ENCODE data around the gene PCDHA12.
A peak's percentile ranks its signal among the peaks of the same experiment; 100 is the strongest.

PCDHA12 gene, protein sequence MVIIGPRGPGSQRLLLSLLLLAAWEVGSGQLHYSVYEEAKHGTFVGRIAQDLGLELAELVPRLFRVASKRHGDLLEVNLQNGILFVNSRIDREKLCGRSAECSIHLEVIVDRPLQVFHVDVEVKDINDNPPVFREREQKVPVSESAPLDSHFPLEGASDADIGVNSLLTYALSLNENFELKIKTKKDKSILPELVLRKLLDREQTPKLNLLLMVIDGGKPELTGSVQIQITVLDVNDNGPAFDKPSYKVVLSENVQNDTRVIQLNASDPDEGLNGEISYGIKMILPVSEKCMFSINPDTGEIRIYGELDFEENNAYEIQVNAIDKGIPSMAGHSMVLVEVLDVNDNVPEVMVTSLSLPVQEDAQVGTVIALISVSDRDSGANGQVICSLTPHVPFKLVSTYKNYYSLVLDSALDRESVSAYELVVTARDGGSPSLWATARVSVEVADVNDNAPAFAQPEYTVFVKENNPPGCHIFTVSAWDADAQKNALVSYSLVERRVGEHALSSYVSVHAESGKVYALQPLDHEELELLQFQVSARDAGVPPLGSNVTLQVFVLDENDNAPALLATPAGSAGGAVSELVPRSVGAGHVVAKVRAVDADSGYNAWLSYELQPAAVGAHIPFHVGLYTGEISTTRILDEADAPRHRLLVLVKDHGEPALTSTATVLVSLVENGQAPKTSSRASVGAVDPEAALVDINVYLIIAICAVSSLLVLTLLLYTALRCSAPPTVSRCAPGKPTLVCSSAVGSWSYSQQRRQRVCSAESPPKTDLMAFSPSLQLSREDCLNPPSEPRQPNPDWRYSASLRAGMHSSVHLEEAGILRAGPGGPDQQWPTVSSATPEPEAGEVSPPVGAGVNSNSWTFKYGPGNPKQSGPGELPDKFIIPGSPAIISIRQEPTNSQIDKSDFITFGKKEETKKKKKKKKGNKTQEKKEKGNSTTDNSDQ

GRCh38 chr5:140875085-140876065, at the start of gene PCDHA12:
Gene PCDHA12 (plus strand): TSS chr5:140875308. CDS start chr5:140875473, 165 bp downstream.
- TF ChIP-seq, protein P1, sequence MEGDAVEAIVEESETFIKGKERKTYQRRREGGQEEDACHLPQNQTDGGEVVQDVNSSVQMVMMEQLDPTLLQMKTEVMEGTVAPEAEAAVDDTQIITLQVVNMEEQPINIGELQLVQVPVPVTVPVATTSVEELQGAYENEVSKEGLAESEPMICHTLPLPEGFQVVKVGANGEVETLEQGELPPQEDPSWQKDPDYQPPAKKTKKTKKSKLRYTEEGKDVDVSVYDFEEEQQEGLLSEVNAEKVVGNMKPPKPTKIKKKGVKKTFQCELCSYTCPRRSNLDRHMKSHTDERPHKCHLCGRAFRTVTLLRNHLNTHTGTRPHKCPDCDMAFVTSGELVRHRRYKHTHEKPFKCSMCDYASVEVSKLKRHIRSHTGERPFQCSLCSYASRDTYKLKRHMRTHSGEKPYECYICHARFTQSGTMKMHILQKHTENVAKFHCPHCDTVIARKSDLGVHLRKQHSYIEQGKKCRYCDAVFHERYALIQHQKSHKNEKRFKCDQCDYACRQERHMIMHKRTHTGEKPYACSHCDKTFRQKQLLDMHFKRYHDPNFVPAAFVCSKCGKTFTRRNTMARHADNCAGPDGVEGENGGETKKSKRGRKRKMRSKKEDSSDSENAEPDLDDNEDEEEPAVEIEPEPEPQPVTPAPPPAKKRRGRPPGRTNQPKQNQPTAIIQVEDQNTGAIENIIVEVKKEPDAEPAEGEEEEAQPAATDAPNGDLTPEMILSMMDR (IDR thresholded peaks at IDR 0.05) = peak; percentile 36; the same call in 1 of the 2 replicates

DNA sequence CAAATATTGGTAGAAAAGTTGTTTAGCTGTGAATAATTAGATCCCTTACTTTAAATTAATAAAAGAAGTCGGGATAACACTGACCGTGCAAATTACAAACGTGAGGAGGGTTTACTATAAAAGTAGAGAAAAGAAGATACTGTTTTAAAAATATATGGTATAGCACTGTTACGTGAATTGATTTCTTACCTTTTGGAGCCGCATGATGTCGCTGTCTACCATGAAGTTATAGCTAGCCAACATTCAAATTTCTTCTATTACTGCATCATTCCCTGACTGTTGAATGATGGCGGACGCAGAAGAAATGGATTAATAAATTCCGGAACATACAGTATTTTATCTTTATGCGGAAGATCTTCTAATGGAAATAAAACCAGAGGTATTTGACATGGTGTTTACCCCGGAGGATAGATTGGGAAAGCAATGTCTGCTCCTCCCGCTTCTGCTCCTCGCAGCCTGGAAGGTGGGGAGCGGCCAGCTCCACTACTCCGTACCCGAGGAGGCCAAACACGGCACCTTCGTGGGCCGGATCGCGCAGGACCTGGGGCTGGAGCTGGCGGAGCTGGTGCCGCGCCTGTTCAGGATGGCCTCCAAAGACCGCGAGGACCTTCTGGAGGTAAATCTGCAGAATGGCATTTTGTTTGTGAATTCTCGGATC, 47.3 kb upstream of the PCDHA12 start, which contains the start of gene PCDHA6:
PCDHA6 (plus strand) TSS at position 257 of the 658 bp plus-strand sequence; CDS start at position 389, 132 bp downstream.
- TF ChIP-seq, protein P1 (IDR thresholded peaks at IDR 0.05) = peak; percentile 21; the same call in 1 of the 2 replicates

DNA sequence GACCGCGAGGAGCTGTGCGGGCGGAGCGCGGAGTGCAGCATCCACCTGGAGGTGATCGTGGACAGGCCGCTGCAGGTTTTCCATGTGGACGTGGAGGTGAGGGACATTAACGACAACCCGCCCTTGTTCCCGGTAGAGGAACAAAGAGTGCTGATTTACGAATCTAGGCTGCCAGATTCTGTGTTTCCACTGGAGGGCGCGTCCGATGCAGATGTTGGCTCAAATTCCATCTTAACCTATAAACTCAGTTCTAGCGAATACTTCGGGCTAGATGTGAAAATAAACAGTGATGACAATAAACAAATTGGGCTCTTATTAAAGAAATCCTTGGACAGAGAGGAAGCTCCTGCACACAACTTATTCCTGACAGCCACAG, 46.8 kb upstream of the PCDHA12 start:
- TF ChIP-seq, protein P1 (IDR thresholded peaks at IDR 0.05) = peak; percentile 12; the same call in 1 of the 2 replicates

GRCh38 chr5:140833993-140834392, 41.1 kb upstream of the PCDHA12 start, which contains the start of gene PCDHA7:
Gene PCDHA7 (plus strand): TSS chr5:140834269. CDS start chr5:140834384, 115 bp downstream.
- TF ChIP-seq, protein P1 (IDR thresholded peaks at IDR 0.05) = peak; percentile 27; the same call in 1 of the 2 replicates

DNA sequence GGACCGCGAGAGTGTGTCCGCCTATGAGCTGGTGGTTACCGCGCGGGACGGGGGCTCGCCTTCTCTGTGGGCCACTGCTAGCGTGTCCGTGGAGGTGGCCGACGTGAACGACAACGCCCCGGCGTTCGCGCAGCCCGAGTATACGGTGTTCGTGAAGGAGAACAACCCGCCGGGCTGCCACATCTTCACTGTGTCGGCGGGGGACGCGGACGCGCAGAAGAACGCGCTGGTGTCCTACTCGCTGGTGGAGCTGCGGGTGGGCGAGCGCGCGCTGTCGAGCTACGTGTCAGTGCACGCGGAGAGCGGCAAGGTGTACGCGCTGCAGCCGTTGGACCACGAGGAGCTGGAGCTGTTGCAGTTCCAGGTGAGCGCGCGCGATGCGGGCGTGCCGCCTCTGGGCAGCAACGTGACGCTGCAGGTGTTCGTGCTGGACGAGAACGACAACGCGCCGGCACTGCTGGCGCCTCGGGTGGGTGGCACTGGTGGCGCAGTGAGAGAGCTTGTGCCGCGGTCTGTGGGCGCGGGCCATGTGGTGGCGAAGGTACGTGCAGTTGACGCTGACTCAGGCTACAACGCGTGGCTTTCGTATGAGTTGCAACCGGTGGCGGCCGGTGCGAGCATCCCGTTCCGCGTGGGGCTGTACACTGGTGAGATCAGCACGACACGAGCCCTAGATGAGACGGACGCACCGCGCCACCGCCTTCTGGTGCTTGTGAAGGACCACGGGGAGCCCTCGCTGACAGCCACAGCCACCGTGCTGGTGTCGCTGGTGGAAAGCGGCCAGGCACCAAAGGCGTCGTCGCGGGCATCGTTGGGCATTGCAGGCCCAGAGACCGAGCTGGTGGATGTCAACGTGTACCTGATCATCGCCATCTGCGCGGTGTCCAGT, 39.2 kb upstream of the PCDHA12 start:
- TF ChIP-seq, protein P1 (IDR thresholded peaks at IDR 0.05) = no peak
